ENCODE results near the gene JAZF1. TPM values are rescaled to one million over a fixed set of nuclear protein-coding genes. Genes with fewer than 3 reads are reported as not detected.

The JAZF1 gene
- total RNA-seq, 1 experiment from 2014 or later: 9.1 TPM

- Histone ChIP-seq H3K79me1 (ENCODE audit: insufficient read depth, low read depth, low read length, poor library complexity, severe bottlenecking) (no peaks in the 10 kb centered on the region), H3K4me2 (ENCODE audit: insufficient read depth, insufficient read length, low read length) (no peak overlapping the region), H4K20me1 (ENCODE audit: control insufficient read depth, insufficient read depth, insufficient read length) (no peaks in the 10 kb centered on the region), H2BK15ac (ENCODE audit: low read depth, low read length) (no peak overlapping the region), H3K4ac (ENCODE audit: low read depth, low read length) (no peak overlapping the region), H3K9ac (ENCODE audit: extremely low read depth, insufficient read length, low read length) (no peak overlapping the region), H2AK5ac (ENCODE audit: insufficient read length, low read length) (no peak overlapping the region), H3K9me3 (ENCODE audit: control insufficient read depth, low read depth, low read length) (no peaks in the 10 kb centered on the region), H3K79me2 (ENCODE audit: insufficient read depth, low read length) (no peaks in the 10 kb centered on the region), H3K4me1 (ENCODE audit: insufficient read depth, low read length) (peaks cover 3% of the 10 kb centered on the region; the same call in 1 of the 2 replicates), H3K23ac (ENCODE audit: insufficient read length, low read depth, low read length) (no peak overlapping the region), H3K23me2 (ENCODE audit: insufficient read length, low read depth, low read length, poor library complexity, severe bottlenecking) (no peaks in the 10 kb centered on the region), H3K56ac (ENCODE audit: insufficient read length, low read depth, low read length) (no peak overlapping the region), H2BK5ac (ENCODE audit: insufficient read length, low read length) (no peak overlapping the region), H3T11ph (ENCODE audit: low read length) (no peak overlapping the region), H4K5ac (ENCODE audit: insufficient read length, low read depth, low read length) (no peak overlapping the region), H3K14ac (ENCODE audit: insufficient read depth, low read length) (no peak overlapping the region), H2AFZ (ENCODE audit: low read length) (no peak overlapping the region), H3K18ac (ENCODE audit: insufficient read length, low read depth, low read length) (no peak overlapping the region), H2BK12ac (ENCODE audit: insufficient read length, low read depth, low read length) (no peak overlapping the region), H3K27me3 (ENCODE audit: insufficient read depth, low read length) (no peaks in the 10 kb centered on the region), H2BK20ac (ENCODE audit: low read depth, low read length, poor library complexity, severe bottlenecking) (no peak overlapping the region), H2BK120ac (ENCODE audit: low read depth, low read length, poor library complexity, severe bottlenecking) (no peak overlapping the region), H3K27ac (ENCODE audit: insufficient read length, low read depth, low read length) (no peak overlapping the region), H4K8ac (replicated peaks; ENCODE audit: insufficient read length, low read depth, low read length) (no peak overlapping the region), H4K91ac (ENCODE audit: insufficient read length, low read depth, low read length) (no peak overlapping the region)
- no peak for TF ChIP-seq CTCF (conservative IDR thresholded peaks at IDR 0.05)
- Mint-ChIP-seq H3K27me3 (ENCODE audit: low read depth) (no peaks in the 10 kb centered on the region), H3K9me3 (no peaks in the 10 kb centered on the region), H3K36me3 (ENCODE audit: insufficient read depth in 1 of 3, low read depth in 3 of 3) (peaks cover 0 to 3% (median 0%) of the 10 kb centered on the region in 3 experiments; a peak in 1 of 7 replicates), H3K4me3 (no peak overlapping the region), H3K27ac (peak overlapping the region in 2 of 3 experiments; percentile 5 to 74; a peak in 2 of 7 replicates), H3K4me1 (peaks cover 23 to 34% of the 10 kb centered on the region in 2 experiments)
- no peak for DNase-seq
Measured at GRCh38 chr7:27895551-27895950, 285.0 kb downstream of the JAZF1 start.
